Mesothelial cell of epicardium (in vitro differentiated cells): Measurements from ENCODE around the gene OTOF. TPM values are rescaled to one million over a fixed set of nuclear protein-coding genes. Genes with fewer than 3 reads are reported as not detected.

Source experiments
- DNase-seq, 2 experiments: peaks; one replicate each; pipeline ENCODE4 v3.0.0; 2021; ENCODE audit warnings: low spot score in 2 of 2; ENCODE audit not compliant: unreplicated experiment in 2 of 2
- H3K27ac Mint-ChIP-seq: 2 replicates; pipeline ENCODE4 v1.8.0; 2021; ENCODE audit warnings: mixed read lengths
- H3K27me3 Mint-ChIP-seq: 2 replicates; pipeline ENCODE4 v1.8.0; 2021; ENCODE audit warnings: low read depth, mixed read lengths
- H3K36me3 Mint-ChIP-seq: 2 replicates; pipeline ENCODE4 v1.8.0; 2021; ENCODE audit warnings: mixed read lengths
- H3K4me1 Mint-ChIP-seq: 2 replicates; pipeline ENCODE4 v1.8.0; 2021; ENCODE audit warnings: mixed read lengths
- H3K4me3 Mint-ChIP-seq: 2 replicates; pipeline ENCODE4 v1.8.0; 2021; ENCODE audit warnings: mild to moderate bottlenecking, moderate library complexity, mixed read lengths
- H3K9me3 Mint-ChIP-seq: 2 replicates; pipeline ENCODE4 v1.8.0; 2021; ENCODE audit warnings: mixed read lengths
- total RNA-seq: library from RNA; stranded (reverse); gene quantifications from 3 replicates; pipeline ENCODE4 v1.2.1, GENCODE V29; 2021
- TF ChIP-seq, protein P1 (sequence below): fragments of 200-600 bp; sonication (generic); IDR thresholded peaks from one replicate; pipeline ENCODE4 v1.5.0; 2021; ENCODE audit warnings: antibody characterized with exemption; ENCODE audit not compliant: unreplicated experiment

Gene OTOF
- total RNA-seq, 1 donor from 2014 or later: 0.16 TPM

DNA sequence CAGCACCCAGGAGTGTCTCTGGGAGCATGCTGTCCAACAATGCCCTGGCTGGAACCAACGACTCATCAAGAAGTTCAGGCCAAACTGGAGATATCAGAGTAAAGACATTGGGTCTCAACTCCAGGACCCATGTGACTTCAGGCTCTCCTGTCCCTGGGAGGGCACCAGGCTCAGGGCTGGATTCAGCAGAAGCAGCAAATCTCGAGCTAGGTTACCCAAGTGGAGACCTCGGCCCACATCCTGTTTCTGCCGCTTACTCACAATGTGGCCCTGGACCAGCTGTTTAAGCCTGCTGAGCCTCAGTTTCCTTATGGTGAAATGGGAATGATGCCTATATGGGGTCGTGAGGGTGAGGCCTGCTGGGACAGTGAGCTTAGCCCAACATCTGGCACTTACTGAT, 9.3 kb upstream of the OTOF start:
- no peaks in the 10 kb centered on the region for H3K36me3 Mint-ChIP-seq
- H3K27me3 Mint-ChIP-seq: peaks cover 7% of the 10 kb centered on the region
- no peak overlapping the region for H3K4me3 Mint-ChIP-seq
- no peak for DNase-seq
- peaks cover 5% of the 10 kb centered on the region for H3K4me1 Mint-ChIP-seq
- TF ChIP-seq, protein P1, sequence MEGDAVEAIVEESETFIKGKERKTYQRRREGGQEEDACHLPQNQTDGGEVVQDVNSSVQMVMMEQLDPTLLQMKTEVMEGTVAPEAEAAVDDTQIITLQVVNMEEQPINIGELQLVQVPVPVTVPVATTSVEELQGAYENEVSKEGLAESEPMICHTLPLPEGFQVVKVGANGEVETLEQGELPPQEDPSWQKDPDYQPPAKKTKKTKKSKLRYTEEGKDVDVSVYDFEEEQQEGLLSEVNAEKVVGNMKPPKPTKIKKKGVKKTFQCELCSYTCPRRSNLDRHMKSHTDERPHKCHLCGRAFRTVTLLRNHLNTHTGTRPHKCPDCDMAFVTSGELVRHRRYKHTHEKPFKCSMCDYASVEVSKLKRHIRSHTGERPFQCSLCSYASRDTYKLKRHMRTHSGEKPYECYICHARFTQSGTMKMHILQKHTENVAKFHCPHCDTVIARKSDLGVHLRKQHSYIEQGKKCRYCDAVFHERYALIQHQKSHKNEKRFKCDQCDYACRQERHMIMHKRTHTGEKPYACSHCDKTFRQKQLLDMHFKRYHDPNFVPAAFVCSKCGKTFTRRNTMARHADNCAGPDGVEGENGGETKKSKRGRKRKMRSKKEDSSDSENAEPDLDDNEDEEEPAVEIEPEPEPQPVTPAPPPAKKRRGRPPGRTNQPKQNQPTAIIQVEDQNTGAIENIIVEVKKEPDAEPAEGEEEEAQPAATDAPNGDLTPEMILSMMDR: no peak
- no peak overlapping the region for H3K27ac Mint-ChIP-seq
- no peaks in the 10 kb centered on the region for H3K9me3 Mint-ChIP-seq

GRCh38 chr2:26486789-26487188, 8.9 kb upstream of the OTOF start:
- DNase-seq: no peak
- peaks cover 7% of the 10 kb centered on the region for H3K27me3 Mint-ChIP-seq
- H3K9me3 Mint-ChIP-seq: no peaks in the 10 kb centered on the region

GRCh38 chr2:26485725-26486418, 7.9 kb upstream of the OTOF start:
- Mint-ChIP-seq H3K36me3 (no peaks in the 10 kb centered on the region), H3K27me3 (peaks cover 7% of the 10 kb centered on the region), H3K9me3 (no peaks in the 10 kb centered on the region), H3K27ac (no peak overlapping the region), H3K4me1 (peaks cover 5% of the 10 kb centered on the region), H3K4me3 (no peak overlapping the region)
- TF ChIP-seq, protein P1: no peak
- DNase-seq: no peak

More at GRCh38 chr2:26486789-26487188, 8.9 kb upstream of the OTOF start:
- Mint-ChIP-seq H3K27ac (no peak overlapping the region), H3K4me3 (no peak overlapping the region), H3K36me3 (no peaks in the 10 kb centered on the region), H3K4me1 (peaks cover 5% of the 10 kb centered on the region)
- TF ChIP-seq, protein P1: no peak

GRCh38 chr2:26485099-26485498, 7.2 kb upstream of the OTOF start:
- no peaks in the 10 kb centered on the region for H3K9me3 Mint-ChIP-seq
- H3K36me3 Mint-ChIP-seq: no peaks in the 10 kb centered on the region
- DNase-seq: no peak
- H3K4me3 Mint-ChIP-seq: no peak overlapping the region
- H3K27ac Mint-ChIP-seq: no peak overlapping the region
- peaks cover 5% of the 10 kb centered on the region for H3K4me1 Mint-ChIP-seq
- TF ChIP-seq, protein P1: no peak
- peaks cover 7% of the 10 kb centered on the region for H3K27me3 Mint-ChIP-seq

- DNase-seq: no peak
- H3K36me3 Mint-ChIP-seq: no peaks in the 10 kb centered on the region
- TF ChIP-seq, protein P1: no peak
- H3K4me1 Mint-ChIP-seq: peaks cover 3% of the 10 kb centered on the region
- peaks cover 7% of the 10 kb centered on the region for H3K27me3 Mint-ChIP-seq
- no peaks in the 10 kb centered on the region for H3K9me3 Mint-ChIP-seq
- H3K27ac Mint-ChIP-seq: no peak overlapping the region
- no peak overlapping the region for H3K4me3 Mint-ChIP-seq
Measured at GRCh38 chr2:26484579-26484978, 6.7 kb upstream of the OTOF start.
